GM18526 (cell line): ENCODE data around the gene TMEM53.

Experiments
- POLR2A ChIP-seq: IDR thresholded peaks from 3 replicates; pipeline ENCODE4 v1.6.1; 2011; ENCODE audit not compliant: insufficient read length; ENCODE audit errors: extremely low read depth

Gene TMEM53

GRCh38 chr1:44647896-44648295 is 26.4 kb downstream of the TMEM53 start:
- TF ChIP-seq POLR2A, result no peak

DNA sequence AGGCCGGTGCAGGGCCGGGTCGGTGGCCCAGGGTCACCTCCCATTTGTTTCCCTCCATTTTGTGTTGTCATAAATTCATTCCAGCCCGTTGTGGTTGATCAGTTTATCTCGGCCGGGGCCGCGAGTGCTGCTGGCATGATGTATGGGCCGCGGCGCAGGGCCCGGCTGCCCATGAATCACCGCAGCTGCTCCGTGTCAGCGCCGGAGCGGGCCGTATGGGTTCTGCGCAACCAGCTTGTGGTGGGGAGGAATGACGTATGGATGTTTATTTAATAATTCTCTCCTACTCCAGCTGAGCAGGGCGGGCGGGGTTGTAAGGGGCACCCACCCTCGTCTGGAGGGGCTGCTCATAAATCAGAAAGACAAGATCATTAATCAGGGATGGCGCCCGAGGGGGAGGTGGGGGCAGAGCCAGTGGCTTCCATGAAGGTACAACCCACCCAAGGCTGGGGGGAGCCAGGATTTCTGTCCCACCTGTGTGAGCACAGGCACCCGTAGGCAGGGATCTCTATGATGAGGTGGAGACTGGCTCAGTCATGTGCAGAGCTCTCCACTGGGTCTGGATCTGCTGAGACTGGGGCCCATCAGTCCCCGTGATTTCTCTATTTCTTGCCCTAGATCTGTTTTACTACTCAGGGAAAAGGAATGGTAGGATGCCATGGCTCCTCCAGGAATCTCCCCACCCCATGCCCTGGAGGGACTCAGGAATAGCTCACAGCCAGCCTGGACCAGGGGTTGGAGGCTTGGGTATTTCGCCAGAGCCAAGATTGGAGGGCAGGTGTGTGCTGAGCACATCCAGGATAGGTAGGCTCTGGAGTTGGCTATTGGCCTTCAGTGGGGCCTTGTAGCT is 27.8 kb downstream of the TMEM53 start:
- TF ChIP-seq POLR2A, result no peak

- no peak for TF ChIP-seq POLR2A
These were observed 28.6 kb downstream of the TMEM53 start for GRCh38 chr1:44645476-44646244.

DNA sequence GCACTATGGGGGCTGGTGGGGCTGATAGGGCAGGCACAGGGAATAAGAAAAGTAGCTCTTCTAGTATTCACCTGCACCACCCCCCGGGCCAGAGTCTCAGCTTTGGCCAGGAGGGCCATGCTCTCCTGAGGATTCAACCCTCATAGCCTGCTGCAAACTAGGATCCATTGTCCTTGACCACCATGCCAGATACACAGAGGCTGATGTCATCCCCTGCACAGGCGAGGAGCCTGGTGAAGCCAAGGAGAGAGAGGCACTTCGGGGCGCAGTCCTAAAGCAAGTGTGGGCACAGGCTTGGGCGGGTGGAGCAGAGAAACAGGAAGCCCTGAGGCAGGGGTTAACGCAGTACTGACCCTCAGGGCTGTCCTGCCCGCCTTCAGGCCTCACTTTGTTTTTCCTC is 29.5 kb downstream of the TMEM53 start:
- no peak for TF ChIP-seq POLR2A

DNA sequence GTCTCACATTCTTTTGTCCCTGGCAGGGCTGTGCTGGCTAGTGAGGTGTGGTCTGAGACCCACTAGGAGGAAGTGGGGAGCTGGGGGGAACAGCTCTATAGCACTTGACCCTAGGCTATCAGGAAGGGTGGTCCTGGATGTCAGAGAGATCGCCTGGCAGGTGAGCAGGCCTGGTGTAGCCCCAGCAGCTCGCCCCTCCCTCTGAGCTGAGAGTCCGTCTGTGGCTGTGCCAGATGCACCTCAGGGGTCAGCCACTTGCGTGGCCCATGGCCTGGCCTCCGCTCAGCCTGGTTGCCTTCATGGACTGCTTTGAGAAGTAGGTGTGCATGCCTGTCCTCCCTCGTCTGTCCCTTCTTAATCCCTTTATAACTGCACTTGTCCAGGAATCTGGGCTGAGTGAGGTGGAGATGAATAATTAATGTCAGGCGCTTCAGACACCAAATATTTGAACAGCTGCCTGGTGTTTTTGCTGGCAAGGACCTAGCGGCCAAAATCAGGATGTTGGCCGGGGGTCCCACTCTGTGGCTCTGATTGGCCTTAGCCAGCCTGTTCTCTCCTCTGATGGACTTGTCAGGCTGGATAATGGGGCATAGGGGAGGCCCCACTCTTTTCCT is 30.5 kb downstream of the TMEM53 start:
- TF ChIP-seq POLR2A, result no peak

DNA sequence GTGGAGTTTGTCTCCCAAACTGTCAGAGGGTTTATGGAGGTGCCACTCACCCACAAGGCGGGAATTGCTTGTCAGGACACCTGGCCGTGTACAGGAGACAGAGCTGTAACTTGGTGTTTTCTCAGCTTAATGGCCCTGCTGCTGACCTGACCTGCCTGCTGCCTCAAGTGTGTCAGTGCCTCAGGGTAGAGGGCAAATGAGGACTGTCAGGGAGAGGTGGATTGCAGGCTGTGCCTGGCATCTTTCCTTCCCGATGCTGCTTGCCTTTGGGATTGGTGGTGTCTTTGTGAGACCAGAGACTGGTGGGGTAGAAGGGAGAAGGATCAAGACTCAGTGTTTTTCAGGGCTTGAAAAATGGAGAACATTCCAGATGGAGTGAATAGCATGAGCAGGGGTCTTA is 31.4 kb downstream of the TMEM53 start:
- TF ChIP-seq POLR2A, result no peak

GRCh38 chr1:44642255-44642654 is 32.0 kb downstream of the TMEM53 start:
- no peak for TF ChIP-seq POLR2A

DNA sequence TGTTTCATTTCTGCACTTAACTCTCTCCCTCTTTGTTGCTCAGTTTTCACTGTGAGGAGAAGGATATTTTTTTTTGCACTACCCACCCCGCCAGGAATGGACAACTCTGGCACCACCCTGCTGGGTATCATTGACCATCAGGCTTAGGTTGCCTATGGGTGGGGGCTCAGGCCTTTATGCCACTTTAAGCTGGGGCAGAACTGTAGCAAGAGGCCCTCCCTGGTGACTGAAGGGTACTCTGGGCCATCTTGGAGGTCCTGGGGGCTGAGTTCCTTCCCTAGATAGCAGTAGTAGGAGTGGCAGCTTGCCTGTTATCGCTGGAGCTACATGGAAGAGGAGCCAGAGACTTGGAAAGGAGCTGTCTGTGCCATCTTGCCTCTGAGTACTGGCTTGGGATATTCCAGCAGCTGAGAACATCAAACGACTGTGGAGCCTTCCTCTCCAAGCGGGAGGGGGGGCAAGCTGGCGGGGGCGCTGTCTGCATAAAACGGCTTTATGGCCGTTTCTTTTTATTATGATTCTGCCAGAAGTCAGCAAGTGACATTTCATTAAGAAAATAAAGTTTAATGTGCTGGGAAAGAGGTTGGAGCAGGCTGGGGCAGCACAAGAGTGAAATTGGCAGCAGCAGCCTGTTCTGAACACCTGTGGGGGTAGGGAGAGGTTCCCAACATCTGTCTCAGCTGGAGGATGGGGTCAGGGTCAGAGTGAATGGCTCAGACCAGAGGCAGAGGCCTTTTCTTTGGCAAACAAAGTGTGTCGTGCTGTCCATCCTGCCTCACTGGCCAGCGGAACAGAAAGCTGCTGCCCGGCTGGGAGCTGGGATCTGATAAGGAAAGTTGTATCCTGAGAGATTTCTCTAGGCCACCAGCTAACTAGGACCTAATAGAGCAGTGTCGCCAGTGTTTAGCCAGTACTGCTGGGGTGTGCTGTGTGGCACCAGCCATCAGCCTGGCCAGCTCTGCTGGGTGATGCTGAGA is 32.9 kb downstream of the TMEM53 start:
- TF ChIP-seq POLR2A, result no peak

DNA sequence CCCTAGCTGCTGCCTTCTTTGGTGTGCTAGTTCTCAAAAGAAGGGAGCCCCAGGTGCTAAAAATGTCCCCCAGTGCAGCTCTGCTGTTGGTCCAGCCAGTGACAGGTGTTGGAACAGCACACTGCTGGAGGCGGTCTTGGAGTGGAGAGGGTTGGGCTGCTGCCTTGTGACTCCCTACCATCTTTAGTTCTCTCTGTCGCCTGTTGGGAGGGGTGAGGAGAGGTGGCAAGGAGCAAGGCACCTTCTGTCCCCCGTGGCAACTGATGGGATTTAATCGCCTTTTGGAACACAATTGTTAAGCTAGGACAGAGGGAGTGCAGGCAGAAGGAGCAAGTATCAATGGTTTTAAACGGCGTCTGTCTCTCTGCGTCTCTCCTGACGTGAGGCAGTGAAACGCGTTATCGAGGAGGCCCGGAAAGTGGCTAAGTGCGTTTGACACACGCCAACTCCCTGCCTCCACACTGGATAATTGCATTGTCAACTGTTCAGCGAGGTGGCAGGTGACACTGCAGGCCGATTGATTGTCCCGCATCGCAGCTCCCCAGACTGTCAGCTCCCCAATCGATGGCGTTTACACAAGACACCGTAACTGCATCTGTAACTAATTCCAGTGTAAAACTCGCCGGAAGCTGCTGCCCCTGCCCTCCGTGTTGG is 34.0 kb downstream of the TMEM53 start:
- no peak for TF ChIP-seq POLR2A

DNA sequence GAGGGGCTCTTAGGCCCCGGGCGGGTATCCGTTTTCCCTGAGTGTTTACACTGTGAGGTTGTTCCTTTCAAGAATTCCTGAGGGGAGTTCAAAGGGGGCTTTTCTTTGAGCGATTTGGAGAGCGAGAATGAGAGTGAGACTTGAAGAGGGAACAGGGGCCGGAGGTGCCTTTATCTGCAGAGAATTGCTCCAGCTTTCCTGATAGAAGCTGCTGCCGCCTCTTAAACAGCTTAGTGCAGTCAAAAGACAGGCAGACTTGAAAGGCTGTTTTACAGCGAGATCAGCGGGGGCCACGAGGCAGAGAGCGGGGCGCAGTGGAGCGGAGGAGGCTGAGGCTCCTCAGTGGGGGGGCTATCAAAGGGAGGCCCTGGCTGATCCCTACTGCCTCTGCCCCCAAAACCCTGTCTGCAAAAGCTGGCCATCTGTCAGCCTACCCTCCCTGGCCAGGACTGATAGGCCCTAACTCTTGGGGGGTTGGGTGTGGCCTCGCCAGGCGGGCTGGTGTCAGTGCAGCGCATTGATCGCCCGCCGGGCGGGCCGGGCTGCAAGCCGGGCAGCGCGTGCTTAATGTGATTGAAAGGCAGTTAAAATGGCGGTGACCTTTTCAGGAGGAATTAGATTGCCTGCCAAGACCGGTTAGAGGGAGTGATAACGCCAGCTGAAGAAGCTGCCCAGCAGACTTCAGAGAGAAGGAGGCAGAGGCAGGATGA is 36.4 kb downstream of the TMEM53 start:
- TF ChIP-seq POLR2A, result no peak

GRCh38 chr1:44636688-44637598 is 37.3 kb downstream of the TMEM53 start:
- no peak for TF ChIP-seq POLR2A

GRCh38 chr1:44636083-44636687 is 38.1 kb downstream of the TMEM53 start:
- TF ChIP-seq POLR2A, result no peak
